ENCODE measurements around the gene HSPD1. TPM values are rescaled to one million over a fixed set of nuclear protein-coding genes. Genes with fewer than 3 reads are reported as not detected.
A peak's percentile ranks its signal among the peaks of the same experiment; 100 is the strongest.

The HSPD1 gene
- total RNA-seq, 1 donor from 2014 or later = 165 TPM

GRCh38 chr2:197539734-197540133 lies 40.1 kb upstream of the HSPD1 start:
- H3K4me1 Mint-ChIP-seq (ENCODE audit: unreplicated experiment) = peaks cover 2% of the 10 kb centered on the region
- no peaks in the 10 kb centered on the region for H3K27me3 Mint-ChIP-seq (ENCODE audit: unreplicated experiment)
- TF ChIP-seq CTCF (IDR thresholded peaks at IDR 0.05) = no peak
- no peak overlapping the region for H3K27ac Mint-ChIP-seq (ENCODE audit: unreplicated experiment)
- H3K9me3 Mint-ChIP-seq (ENCODE audit: unreplicated experiment) = no peaks in the 10 kb centered on the region
- DNase-seq (ENCODE audit: extremely low spot score, unreplicated experiment) = no peak
- peaks cover 49% of the 10 kb centered on the region for H3K36me3 Mint-ChIP-seq (ENCODE audit: unreplicated experiment)
- no peak overlapping the region for H3K4me3 Mint-ChIP-seq (ENCODE audit: unreplicated experiment)

- Mint-ChIP-seq H3K4me1 (ENCODE audit: unreplicated experiment) (peaks cover 4% of the 10 kb centered on the region), H3K4me3 (ENCODE audit: unreplicated experiment) (no peak overlapping the region), H3K27me3 (ENCODE audit: unreplicated experiment) (no peaks in the 10 kb centered on the region), H3K36me3 (ENCODE audit: unreplicated experiment) (peaks cover 52% of the 10 kb centered on the region), H3K9me3 (ENCODE audit: unreplicated experiment) (no peaks in the 10 kb centered on the region), H3K27ac (ENCODE audit: unreplicated experiment) (no peak overlapping the region)
- TF ChIP-seq CTCF (IDR thresholded peaks at IDR 0.05) = no peak
- DNase-seq (ENCODE audit: extremely low spot score, unreplicated experiment) = no peak
These were observed 38.8 kb upstream of the HSPD1 start for GRCh38 chr2:197538412-197538811.

- H3K27me3 Mint-ChIP-seq (ENCODE audit: unreplicated experiment) = no peaks in the 10 kb centered on the region
- peaks cover 10% of the 10 kb centered on the region for H3K36me3 Mint-ChIP-seq (ENCODE audit: unreplicated experiment)
- peak overlapping the region; percentile 96 for H3K27ac Mint-ChIP-seq (ENCODE audit: unreplicated experiment)
- no peak for TF ChIP-seq CTCF (IDR thresholded peaks at IDR 0.05)
- no peak for DNase-seq (ENCODE audit: extremely low spot score, unreplicated experiment)
- peaks cover 4% of the 10 kb centered on the region for H3K9me3 Mint-ChIP-seq (ENCODE audit: unreplicated experiment)
- peaks cover 38% of the 10 kb centered on the region for H3K4me1 Mint-ChIP-seq (ENCODE audit: unreplicated experiment)
- H3K4me3 Mint-ChIP-seq (ENCODE audit: unreplicated experiment) = peak overlapping the region; percentile 93
These were observed 17.5 kb upstream of the HSPD1 start for GRCh38 chr2:197517150-197517549.

- peaks cover 38% of the 10 kb centered on the region for H3K4me1 Mint-ChIP-seq (ENCODE audit: unreplicated experiment)
- peaks cover 6% of the 10 kb centered on the region for H3K36me3 Mint-ChIP-seq (ENCODE audit: unreplicated experiment)
- H3K9me3 Mint-ChIP-seq (ENCODE audit: unreplicated experiment) = peaks cover 4% of the 10 kb centered on the region
- H3K27me3 Mint-ChIP-seq (ENCODE audit: unreplicated experiment) = no peaks in the 10 kb centered on the region
- no peak for DNase-seq (ENCODE audit: extremely low spot score, unreplicated experiment)
- peak overlapping the region; percentile 96 for H3K27ac Mint-ChIP-seq (ENCODE audit: unreplicated experiment)
- peak overlapping the region; percentile 93 for H3K4me3 Mint-ChIP-seq (ENCODE audit: unreplicated experiment)
- no peak for TF ChIP-seq CTCF (IDR thresholded peaks at IDR 0.05)
These were observed 16.7 kb upstream of the HSPD1 start for GRCh38 chr2:197516393-197516761.

- Mint-ChIP-seq H3K4me1 (ENCODE audit: unreplicated experiment) (peaks cover 38% of the 10 kb centered on the region), H3K4me3 (ENCODE audit: unreplicated experiment) (peak within 1 kb of the TSS; percentile 93), H3K36me3 (ENCODE audit: unreplicated experiment) (peaks cover 1% of the 10 kb centered on the region), H3K27ac (ENCODE audit: unreplicated experiment) (peak within 1 kb of the TSS; percentile 96), H3K9me3 (ENCODE audit: unreplicated experiment) (peaks cover 1% of the 10 kb centered on the region), H3K27me3 (ENCODE audit: unreplicated experiment) (no peaks in the 10 kb centered on the region)
- DNase-seq (ENCODE audit: extremely low spot score, unreplicated experiment) = peak; percentile 98
- no peak for TF ChIP-seq CTCF (IDR thresholded peaks at IDR 0.05)
These were observed 16.2 kb upstream of the HSPD1 start, which contains the start of gene MOB4 for GRCh38 chr2:197515739-197516392. MOB4 (plus strand) TSS chr2:197516066; CDS start chr2:197516087, 21 bp downstream.

All from osteocyte (in vitro differentiated cells).